Measurements from ENCODE around the gene BBC3.
"Not testable (repeated sequence)": the region's sequence is repeated elsewhere in the genome, so short reads cannot be mapped to it uniquely, and the experiment has no call there.

BBC3 gene

GRCh38 chr19:47230921-47231214, at the start of gene BBC3:
Gene BBC3, minus strand, starts transcription at chr19:47231199. Its CDS starts 2,768 bp downstream, at chr19:47228431.
- DNase-seq, result no peak

DNA sequence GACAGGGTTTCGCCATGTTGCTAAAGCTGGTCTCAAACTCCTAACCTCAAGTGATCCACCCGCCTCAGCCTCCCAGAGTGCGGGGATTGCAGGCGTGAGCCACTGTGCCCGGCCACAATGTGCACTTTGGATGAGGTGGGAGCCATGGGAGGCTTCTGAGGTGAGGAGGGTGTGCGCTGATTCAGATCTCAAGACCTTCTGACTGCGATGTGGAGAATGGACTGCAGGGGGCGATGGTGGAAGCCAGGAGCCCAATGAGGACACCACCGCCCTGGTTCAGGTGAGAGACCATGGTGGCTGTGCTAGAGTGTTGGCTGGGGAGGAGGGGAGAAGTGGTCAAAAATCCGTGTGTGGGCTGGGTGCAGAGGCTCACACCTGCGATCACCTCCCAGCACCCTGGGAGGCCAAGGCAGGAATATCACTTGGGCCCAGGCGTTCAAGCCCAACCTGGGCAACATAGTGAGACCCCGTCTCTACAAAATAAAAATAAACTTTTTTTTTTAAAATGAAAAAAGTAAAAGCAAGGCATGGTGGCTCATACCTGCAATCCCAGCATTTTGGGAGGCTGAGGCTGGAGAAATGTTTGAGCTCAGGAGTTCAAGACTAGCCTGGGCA, 49.3 kb upstream of the BBC3 start:
- DNase-seq, result no peak

DNA sequence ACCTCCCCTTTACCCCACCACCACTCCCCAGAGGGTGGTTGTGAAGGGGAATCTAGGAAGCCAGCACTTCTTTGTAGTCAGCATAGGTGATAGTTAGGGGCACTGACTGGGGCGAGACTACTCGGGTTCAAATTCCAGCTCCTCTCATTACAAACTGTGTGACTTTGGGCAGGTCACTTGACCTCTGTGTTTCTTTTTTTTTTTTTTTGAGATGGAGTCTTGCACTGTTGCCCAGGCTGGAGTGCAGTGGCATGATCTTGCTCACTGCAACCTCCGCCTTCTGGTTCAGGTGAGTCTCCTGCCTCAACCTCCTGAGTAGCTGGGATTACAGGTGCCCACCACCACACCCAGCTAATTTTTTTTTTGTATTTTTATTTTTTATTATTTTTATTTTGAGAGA, 45.5 kb upstream of the BBC3 start:
- DNase-seq, result not testable (repeated sequence)

DNA sequence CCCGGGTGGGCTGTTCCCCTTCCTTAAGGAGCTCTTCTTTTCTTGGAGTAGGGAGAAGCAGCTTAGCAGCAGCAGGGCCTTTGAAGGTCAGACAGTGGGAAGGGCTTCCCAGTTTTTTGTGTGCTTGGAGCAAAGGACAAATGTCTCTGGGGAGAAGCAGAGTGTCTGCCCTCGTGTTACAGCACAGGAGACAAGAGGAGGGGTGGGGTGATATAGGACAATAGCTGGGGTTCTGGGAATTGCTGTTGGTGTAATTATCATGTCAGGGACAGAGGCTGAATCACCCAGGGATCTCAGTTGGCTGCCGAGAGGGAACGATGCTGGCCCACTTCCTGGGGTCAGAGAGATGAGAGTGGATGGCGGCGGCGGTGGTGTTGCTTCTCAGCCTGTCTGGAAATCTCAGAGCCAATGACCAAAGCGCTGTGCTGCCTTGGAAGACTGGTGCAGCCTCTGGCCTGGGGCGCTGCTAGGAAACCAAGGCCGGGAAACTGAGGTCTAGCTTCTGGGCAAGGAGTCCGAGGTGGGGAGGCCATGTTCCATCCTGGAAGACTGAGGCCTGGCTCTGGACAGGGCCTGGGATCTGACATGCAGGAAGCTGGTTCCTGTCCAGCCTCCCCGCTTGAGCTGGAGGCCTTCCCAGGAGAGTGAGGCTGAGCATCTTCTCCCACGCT, 44.9 kb upstream of the BBC3 start:
- DNase-seq, result peak; percentile 46

DNA sequence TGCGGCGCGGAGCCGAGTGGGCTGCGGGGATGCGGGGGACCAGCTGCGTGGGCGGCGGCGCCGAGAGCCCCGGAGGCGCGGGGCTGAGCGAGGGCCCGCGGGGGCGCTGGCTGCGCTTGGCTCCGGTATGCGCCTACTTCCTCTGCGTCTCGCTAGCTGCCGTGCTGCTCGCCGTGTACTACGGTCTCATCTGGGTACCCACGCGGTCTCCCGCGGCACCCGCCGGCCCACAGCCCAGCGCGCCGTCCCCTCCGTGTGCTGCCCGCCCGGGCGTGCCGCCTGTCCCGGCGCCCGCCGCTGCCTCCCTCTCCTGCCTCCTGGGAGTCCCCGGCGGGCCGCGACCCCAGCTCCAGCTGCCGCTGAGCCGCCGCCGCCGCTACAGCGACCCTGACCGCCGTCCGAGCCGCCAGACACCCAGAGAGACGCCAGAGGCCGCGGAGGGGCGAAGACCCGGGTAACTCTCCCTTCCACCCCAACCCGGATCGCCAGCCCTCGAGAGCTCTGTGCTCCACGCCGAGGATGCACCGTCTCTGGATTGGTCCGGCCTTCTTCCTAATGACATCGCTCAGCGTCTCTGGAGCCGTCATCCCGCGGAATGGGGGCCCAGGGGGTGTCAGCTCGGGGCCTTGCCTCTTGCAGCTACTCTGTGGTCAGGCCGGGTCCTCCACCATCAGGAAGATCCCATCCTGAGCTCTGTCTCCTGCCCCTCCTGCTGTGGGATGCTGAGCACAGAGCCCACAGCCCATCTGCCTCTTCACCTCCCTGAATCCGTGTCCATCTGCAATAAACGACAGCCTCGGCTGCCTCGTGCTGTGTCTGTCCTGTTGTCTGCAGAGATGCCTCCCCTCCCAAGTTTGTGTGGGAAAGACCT, 44.1 kb upstream of the BBC3 start:
- no peak for DNase-seq

GRCh38 chr19:47274071-47274890, 43.3 kb upstream of the BBC3 start, which contains the start of gene INAFM1:
Gene INAFM1, plus strand, starts transcription at chr19:47274885. Its CDS starts 35 bp downstream, at chr19:47274920.
- DNase-seq, result peak; percentile 93

DNA sequence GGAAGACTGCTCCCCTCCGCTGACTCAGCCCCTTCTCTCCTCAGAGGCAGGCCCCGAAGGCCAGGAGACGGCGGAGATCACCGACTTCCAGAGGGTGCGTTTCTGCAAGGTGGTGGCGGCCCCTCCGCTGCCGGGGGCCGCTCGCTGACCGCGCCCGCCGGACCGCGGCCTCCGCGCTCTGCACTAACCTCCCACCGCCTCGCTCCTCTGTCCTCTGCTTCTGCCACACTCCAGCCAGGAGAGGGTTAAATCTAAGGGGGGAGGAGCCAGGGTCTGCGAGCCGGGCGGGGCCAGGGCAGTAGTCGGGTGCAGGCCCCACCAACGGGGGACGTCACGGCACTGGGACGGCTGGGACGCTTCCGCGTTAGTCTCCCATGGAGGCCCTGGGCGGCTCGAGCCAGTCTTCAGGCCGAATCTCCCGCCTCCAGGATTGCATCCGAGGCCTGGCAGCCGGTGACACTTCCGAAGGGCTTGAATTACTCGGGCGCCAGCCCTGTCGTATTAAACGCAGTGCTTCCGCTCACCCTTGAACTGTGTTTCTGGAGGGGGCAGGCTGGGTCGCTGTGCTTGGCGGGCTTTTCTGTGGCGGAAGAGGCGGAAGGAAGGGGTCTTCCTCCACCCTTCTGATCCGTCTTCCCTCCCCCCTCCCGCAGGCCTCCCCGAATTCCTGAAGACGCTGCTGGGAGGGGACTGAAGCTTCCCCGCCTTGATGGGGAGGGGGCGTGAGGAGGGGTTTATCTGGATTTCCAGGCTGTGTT, 42.5 kb upstream of the BBC3 start:
- peak; percentile 95 for DNase-seq

GRCh38 chr19:47272448-47273312, 41.7 kb upstream of the BBC3 start:
- peak; percentile 92 for DNase-seq

DNA sequence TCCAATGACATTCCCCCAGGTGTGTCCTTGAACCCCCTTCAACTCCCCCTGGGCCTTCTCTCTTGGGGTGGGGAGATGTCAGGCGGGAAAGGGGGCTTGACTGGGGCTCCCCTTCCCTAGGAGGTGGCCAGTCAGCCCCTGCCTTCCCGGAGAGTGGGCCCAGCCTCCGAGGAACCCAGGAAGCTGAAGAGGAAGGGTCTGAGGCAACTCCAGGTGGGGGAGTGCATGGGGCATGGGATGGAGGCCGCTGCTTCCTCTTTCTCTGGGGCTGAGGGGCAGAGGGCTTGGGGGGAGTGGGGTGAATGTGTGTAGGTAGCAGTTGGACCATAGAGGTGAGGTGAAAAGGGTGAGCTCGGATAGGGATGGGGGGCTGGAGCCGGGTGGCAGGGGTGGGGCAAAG, 41.0 kb upstream of the BBC3 start:
- no peak for DNase-seq

GRCh38 chr19:47270408-47270807, 39.4 kb upstream of the BBC3 start:
- DNase-seq, result no peak

GRCh38 chr19:47269596-47269995, 38.6 kb upstream of the BBC3 start:
- DNase-seq, result no peak

- no peak for DNase-seq
These were observed 37.0 kb upstream of the BBC3 start for GRCh38 chr19:47268028-47268427.

DNA sequence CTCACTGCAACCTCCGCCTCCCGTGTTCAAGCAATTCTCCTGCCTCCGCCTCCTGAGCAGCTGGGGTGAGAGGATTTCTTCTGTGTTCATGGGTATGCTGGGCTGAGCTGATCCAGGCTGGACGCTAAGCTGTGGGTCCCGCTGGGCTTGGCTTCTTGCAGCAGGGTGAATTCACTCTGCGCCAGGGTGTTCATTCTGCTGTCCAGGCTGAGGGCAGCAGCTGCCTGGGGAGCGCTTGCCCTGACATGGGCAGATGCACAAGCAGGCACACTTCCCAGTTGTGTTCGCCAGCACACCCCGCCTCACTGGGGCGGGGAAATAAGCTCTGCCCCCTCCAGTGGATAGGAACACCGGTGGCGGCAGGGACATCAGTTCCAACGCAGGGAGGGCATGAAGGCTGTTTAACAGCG, 36.4 kb upstream of the BBC3 start:
- DNase-seq, result no peak

GRCh38 chr19:47266401-47266941, 35.5 kb upstream of the BBC3 start:
- no peak for DNase-seq

DNA sequence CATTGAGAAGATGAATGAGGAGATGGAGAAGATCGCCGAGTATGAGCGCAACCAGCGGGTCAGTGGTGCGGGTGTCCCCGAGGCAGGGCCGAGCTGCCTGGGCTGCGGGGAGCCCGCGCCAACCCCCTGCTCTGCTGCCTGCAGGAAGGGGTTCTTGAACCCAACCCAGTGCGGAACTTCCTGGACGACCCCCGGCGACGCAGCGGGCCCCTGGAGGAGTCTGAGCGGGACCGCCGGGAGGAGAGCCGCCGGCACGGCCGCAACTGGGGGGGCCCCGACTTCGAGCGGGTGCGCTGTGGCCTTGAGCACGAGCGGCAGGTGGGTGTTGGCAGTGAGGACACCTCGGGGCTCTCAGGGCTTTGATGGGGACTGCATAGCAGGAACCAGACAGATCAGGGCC, 33.6 kb upstream of the BBC3 start:
- no peak for DNase-seq

DNA sequence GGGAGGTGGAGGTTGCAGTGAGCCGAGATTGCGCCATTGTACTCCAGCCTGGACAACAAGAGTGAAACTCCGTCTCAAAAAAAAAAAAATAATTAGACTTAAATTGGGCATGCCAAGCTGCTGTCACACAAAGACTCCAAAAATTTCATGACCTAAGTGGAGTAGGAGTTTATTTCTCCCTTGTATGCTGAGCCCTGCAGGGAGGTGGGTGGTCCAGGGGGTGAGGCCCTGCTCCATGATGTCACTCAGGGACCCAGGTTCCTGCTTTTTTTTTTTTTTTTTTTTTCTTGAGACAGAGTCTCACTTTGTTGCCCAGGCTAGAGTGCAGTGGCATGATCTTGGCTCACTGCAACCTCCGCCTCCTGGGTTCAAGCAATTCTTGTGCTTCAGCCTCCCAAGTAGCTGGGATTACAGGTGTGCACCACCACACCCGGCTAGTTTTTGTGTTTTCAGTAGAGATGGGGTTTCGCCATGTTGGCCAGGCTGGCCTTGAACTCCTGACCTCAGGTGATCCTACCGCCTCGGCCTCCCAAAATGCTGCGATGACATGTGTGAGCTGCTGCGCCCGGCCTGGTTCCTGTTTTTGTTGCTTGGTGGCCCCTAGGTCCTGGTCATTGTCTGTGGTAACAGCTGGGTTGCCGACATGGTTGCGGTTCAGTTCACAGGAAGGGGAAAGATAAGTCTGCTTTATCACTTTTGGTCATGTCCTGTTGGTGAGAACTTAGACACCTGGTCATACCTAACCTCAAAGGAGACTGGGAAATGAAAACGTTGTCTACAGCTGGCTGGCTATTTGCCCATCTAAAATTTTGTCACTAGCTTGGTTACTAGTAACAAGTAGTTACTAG, 31.2 kb upstream of the BBC3 start:
- DNase-seq, result not testable (repeated sequence)

DNA sequence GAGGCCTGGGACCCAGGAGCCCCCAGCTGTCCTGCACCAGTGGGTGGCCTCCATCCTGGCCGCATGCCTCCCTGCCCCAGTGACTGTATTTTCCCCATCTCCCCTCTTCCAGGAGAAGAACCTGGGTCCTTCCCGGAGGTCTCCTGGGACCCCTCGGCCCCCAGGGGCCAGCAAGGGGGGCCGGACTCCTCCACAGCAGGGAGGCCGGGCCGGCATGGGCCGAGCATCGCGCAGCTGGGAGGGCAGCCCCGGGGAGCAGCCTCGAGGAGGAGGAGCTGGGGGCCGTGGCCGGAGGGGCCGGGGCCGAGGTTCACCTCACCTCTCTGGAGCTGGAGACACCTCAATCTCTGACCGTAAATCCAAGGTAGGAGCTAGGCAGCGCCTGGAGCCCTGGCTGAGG, 29.5 kb upstream of the BBC3 start:
- DNase-seq, result no peak

- no peak for DNase-seq
These were observed 28.0 kb upstream of the BBC3 start for GRCh38 chr19:47258895-47259555.

- no peak for DNase-seq
These were observed 27.4 kb upstream of the BBC3 start for GRCh38 chr19:47258434-47258833.
